22Rv1 (cell line): Measurements from ENCODE around the gene PTPN20.

Source experiments
- H3K27ac ChIP-seq: fragments of 450-650 bp; 2 replicates; pipeline ENCODE4 v1.5.1; 2017
- CTCF ChIP-seq: fragments of 450-650 bp; IDR thresholded peaks from 2 replicates; pipeline ENCODE4 v1.5.1; 2017; ENCODE audit warnings: mild to moderate bottlenecking
- ZFX ChIP-seq: fragments of 450-650 bp; IDR thresholded peaks from 2 replicates; pipeline ENCODE4 v1.6.1; 2017; ENCODE audit warnings: antibody characterized with exemption, borderline replicate concordance

The PTPN20 gene

GRCh38 chr10:47046321-47047126, 135.3 kb downstream of the PTPN20 start:
- H3K27ac ChIP-seq: no peak overlapping the region
- no peak for TF ChIP-seq CTCF
- TF ChIP-seq ZFX: no peak

DNA sequence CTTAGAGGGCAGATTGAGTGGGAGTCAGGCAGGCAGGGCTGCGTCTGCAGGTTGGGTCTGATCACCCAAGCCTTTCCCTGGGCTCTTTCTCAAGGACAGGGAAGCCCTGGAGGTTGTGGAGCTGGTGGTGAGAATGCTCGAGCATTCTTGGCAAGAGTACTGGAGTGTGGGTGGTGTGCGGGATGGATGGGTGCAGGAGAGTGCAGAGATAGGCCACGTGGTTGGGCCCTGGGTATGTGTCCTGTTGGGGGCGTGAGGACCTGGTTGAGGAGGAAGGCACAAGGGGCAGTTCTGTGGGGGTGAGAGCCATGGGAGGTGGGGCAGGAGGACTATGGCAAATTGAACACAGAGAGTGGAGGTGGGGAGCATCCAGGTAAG, 135.9 kb downstream of the PTPN20 start:
- no peak overlapping the region for H3K27ac ChIP-seq
- TF ChIP-seq CTCF: no peak
- no peak for TF ChIP-seq ZFX

DNA sequence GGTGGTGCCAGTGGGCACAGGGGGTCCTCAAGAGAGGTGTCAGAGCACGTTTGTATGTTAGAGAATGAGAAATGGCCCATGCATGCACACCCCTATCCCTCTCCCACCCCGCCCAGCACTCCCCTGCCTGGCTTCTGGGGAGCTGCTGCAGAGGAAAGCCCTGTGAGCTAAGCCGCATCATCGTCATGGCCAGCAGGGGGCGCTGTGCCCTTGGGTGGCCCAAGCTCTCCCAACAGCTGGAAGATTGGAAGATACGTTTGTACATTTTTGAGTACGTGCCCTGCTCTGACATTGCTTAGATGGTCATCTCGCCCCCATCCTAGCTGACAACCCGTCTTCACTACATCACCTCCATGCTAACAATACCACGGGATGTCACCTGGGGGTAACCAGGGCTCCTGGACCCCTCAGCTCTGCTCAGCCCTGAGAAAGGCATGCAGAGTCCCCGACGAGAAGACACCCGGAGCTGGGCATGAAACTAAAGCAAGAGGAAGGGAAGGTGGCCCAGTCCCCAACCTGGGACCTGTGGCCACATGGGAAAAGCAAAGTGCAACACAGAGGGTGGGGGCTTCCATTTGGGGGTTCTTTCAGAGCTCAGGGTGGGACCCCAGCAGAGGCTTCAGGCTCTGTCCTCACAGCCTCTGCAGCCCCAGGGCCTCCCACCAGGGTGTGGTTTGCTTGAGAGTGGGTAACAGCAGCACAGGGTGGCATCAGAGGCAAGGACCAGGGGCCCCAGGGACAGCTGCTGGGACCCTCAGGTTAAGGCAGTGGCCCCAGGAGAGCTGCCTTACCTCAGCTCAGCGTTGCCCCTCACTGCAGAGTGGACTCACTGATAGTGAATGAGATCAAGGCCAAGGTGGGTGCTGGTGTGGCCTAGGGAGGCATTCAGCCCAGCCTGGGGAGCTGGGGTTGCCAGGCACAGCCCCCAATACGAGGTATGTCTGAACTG, 136.6 kb downstream of the PTPN20 start:
- no peak overlapping the region for H3K27ac ChIP-seq

GRCh38 chr10:47048526-47048905, 137.3 kb downstream of the PTPN20 start:
- H3K27ac ChIP-seq: no peak overlapping the region
- no peak for TF ChIP-seq ZFX
- TF ChIP-seq CTCF: no peak

More for the DNA sequence above, 136.6 kb downstream of the PTPN20 start:
- TF ChIP-seq CTCF: peak; percentile 90
- TF ChIP-seq ZFX: no peak

DNA sequence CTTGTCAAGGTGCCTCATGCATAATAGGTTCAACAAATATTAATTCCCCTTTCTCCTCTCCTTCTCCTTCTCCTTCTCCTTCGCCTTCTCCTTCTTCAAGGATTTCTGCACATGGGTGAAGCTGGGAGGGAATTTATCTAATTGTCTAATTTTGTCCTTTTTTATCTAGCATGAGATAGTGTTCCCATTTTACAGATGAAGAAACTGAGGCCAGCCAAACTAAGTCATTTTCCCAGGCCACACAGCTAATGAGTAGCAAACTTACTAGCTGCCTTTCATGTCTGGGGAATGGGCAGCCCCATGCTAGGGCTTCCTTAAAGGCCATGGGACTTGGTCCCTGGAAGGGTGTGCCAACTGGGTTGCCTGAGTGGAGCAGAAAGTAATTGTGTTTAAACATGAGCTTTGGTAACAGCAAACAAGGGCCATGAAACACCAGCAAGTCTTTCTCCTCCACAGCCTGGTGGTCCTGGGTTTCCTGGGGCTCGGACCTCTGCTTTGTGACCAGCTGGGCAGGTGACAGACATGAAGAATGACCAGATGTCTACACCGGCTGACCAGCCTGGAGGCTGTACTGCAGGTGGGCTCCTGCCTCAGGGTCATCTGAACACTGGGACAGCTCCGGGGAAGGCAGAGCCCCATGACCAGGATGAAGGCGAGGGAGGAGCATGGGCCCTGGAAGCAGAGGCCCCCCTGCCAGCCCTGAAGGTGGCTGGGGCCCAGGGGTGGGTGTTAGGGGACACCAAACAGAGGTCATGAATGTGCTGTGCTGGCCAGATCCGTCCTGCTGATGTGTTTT, 138.0 kb downstream of the PTPN20 start:
- TF ChIP-seq ZFX: no peak
- H3K27ac ChIP-seq: no peak overlapping the region

DNA sequence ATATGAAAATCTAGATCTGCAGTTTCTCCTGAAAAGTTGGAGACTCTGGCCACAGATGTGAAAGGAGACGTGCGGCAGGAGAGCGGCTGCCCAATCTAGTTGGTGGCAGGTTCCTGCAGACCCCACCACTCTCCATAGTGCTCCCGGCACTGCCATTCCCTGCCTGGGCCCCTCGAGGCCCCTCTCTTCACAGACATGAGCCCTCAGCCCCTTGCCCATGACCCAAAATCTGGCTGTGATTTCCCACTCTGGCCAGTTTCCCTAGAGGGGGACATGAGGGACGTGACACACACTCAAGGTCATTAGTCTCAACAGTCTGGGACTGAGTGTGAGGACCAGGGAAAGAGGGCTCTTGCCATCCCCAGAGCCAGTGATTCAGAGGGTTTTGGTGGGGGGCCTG, 138.7 kb downstream of the PTPN20 start:
- TF ChIP-seq ZFX: no peak
- TF ChIP-seq CTCF: no peak
- H3K27ac ChIP-seq: no peak overlapping the region

DNA sequence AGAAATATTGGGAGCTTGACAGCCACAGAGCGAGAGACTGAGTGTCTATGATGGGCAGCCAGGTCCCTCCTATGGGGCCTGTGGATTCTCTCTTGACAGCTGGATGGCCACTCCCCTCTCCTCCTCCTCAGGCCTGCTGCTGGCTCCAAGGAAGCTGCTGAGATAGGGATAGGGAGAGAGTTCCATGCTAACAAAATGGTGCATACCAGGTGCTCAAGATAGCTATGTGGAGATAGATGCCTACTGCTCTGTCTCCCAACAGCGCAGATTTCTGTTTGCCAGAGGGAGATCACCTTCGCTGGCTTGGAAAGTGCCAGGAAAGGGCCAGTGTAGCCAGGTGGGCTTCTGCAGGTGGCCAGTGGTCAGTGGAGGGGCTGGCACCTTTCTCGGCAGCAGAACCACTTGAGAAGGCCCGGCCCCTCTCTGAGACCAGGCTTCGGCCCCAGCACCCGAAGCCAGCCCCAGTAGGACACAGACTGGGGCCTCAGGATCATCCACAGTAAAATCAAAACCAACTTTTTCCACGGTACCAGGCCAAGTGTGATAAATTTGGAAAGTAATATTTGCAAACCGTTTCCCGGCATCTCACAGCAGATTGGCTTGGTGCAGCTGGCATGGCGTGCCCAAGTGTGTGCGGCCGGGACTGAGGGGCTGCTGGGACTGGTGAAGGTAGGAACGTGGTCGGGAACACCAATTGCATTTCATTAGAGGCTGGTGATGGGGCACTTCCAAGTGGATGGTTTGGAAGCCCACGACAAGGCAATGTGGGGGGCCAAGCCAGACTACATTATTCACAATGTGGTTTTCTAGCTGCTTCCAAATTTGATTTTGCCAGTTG, 139.6 kb downstream of the PTPN20 start:
- H3K27ac ChIP-seq: no peak overlapping the region

More for the DNA sequence above, 139.6 kb downstream of the PTPN20 start:
- TF ChIP-seq ZFX: no peak
- no peak for TF ChIP-seq CTCF
